ENCODE results near the gene KLHDC8A.

DNA sequence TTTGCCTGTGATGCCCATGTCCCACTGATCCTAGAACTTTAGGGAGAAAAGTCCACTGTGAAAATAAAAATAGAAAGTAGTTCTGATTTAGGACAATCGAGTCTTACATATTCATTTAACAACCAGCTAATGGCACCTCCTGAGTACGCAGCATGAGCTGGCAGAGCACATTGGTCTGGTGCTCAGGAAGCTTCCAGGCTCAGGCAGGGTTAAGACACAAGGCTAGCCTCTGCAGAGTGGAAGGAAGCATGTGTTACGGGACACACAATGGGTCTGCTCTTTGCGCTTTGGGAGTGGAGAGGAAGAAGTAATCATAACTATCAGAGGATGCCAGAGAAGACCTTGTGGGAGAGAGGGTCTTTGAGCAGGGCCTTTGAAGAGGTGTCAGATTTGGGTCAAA is 4.2 kb upstream of the KLHDC8A start:
- TF ChIP-seq, protein P1, sequence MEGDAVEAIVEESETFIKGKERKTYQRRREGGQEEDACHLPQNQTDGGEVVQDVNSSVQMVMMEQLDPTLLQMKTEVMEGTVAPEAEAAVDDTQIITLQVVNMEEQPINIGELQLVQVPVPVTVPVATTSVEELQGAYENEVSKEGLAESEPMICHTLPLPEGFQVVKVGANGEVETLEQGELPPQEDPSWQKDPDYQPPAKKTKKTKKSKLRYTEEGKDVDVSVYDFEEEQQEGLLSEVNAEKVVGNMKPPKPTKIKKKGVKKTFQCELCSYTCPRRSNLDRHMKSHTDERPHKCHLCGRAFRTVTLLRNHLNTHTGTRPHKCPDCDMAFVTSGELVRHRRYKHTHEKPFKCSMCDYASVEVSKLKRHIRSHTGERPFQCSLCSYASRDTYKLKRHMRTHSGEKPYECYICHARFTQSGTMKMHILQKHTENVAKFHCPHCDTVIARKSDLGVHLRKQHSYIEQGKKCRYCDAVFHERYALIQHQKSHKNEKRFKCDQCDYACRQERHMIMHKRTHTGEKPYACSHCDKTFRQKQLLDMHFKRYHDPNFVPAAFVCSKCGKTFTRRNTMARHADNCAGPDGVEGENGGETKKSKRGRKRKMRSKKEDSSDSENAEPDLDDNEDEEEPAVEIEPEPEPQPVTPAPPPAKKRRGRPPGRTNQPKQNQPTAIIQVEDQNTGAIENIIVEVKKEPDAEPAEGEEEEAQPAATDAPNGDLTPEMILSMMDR (IDR thresholded peaks at IDR 0.05), result no peak
- TF ChIP-seq POLR2A (IDR thresholded peaks at IDR 0.05), result no peak

Measured in tibial nerve (tissue), 3 donors.